ENCODE results near the gene SFI1.
A peak's percentile ranks its signal among the peaks of the same experiment; 100 is the strongest.
"Not testable (repeated sequence)": the region's sequence is repeated elsewhere in the genome, so short reads cannot be mapped to it uniquely, and the experiment has no call there.

Gene SFI1, protein sequence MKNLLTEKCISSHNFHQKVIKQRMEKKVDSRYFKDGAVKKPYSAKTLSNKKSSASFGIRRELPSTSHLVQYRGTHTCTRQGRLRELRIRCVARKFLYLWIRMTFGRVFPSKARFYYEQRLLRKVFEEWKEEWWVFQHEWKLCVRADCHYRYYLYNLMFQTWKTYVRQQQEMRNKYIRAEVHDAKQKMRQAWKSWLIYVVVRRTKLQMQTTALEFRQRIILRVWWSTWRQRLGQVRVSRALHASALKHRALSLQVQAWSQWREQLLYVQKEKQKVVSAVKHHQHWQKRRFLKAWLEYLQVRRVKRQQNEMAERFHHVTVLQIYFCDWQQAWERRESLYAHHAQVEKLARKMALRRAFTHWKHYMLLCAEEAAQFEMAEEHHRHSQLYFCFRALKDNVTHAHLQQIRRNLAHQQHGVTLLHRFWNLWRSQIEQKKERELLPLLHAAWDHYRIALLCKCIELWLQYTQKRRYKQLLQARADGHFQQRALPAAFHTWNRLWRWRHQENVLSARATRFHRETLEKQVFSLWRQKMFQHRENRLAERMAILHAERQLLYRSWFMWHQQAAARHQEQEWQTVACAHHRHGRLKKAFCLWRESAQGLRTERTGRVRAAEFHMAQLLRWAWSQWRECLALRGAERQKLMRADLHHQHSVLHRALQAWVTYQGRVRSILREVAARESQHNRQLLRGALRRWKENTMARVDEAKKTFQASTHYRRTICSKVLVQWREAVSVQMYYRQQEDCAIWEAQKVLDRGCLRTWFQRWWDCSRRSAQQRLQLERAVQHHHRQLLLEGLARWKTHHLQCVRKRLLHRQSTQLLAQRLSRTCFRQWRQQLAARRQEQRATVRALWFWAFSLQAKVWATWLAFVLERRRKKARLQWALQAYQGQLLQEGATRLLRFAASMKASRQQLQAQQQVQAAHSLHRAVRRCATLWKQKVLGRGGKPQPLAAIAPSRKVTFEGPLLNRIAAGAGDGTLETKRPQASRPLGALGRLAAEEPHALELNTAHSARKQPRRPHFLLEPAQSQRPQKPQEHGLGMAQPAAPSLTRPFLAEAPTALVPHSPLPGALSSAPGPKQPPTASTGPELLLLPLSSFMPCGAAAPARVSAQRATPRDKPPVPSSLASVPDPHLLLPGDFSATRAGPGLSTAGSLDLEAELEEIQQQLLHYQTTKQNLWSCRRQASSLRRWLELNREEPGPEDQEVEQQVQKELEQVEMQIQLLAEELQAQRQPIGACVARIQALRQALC

GRCh38 chr22:31496007-31496734 lies at the start of gene SFI1:
SFI1 (plus strand) TSS chr22:31496536; CDS start chr22:31508285, 11,749 bp downstream.
- peak; percentile 96 for DNase-seq

- no peak for DNase-seq
Observed at GRCh38 chr22:31446767-31447166, 49.6 kb upstream of the SFI1 start.

DNA sequence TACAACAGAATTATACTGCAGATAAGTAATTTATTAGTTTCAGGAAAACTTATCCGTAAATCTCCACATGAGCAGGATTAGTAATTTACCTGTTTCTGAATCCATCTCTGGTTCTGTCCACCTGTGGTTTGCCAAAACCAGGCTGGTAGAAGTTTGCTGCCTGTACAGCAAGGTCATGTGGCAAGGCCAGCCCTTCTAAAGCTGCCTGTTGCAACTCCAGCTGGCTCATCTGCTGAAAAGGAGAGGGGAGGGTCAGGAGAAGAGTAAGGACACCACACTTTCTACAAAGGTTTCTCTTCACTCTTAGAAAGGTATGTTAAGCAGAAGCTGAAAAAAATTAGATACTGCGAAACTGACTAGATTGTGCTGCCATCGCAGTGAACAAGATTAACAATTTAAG lies 49.0 kb upstream of the SFI1 start:
- DNase-seq = no peak

DNA sequence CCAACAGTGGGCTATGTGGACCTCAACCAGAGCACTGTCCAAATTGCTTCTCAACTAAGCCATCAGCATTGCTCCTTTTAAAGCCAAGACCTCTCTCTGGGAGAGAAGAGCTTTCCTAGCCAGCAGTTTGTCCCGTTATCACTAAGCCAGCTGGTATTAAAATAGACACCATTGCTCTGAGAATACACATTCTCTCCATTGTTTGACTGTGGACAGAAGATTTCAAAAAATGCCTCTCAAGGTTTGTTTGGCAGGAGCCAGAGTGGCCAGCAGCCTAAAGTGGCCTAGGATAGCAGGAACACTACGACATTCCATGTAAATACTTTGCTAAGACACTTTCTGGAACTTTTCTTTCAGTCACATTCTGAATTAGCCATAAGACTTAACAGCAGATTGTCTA lies 48.0 kb upstream of the SFI1 start:
- no peak for DNase-seq

DNA sequence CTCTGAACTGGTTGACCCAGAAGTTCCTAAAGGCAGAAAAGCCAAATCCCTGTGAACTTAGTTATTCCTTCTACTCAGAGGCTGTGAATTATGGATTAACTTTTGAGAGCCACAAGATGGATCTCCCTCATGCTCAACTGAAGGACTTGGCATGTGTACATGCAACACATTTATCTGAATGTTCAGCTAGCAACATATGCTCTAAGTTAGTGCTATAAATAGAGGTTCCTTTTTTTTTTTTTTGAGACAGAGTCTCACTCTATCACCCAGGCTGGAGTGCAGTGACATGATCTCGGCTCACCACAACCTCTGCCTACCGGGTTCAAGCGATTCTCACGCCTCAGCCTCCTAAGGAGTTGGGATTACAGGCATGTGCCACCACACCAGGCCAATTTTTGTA lies 46.8 kb upstream of the SFI1 start:
- DNase-seq = no peak

DNA sequence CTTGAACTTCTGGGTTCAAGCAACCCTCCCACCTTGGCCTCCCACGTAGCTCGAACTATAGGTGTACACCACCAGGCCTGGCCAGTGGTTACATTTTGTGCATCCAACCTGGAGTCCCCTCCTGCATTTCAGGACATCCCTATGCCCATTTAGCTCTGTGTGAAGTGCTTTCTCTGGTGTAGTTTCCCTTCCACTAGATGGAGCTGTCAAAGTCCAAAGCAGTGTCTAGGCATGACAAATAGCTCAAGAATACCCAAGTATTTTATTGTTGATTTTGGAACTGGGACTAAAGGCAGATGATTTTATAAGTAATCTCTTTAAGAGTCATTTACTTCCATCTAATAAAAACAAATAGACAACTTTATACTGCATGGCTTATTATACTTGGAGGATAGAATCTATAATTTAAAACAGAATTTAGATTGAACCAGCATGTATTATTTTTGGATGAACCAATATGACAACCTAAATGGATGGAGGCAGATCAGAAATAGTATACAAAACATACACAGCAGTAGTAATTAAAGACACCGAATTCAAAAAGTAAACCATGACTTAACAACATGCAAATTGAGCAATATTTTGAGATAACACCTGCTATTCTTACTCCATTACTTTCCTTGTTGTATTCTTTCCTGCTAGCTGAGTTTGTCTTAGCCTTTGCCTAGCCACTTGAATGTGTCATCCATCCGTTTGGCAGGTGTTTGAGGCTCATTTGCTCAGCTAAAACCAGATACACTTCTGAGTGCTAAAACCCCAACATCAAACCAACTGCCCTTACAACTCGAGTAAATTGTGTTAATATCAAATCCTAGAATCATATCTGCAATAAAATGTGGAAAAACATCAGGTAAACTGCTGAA lies 44.4 kb upstream of the SFI1 start:
- no peak for DNase-seq

DNA sequence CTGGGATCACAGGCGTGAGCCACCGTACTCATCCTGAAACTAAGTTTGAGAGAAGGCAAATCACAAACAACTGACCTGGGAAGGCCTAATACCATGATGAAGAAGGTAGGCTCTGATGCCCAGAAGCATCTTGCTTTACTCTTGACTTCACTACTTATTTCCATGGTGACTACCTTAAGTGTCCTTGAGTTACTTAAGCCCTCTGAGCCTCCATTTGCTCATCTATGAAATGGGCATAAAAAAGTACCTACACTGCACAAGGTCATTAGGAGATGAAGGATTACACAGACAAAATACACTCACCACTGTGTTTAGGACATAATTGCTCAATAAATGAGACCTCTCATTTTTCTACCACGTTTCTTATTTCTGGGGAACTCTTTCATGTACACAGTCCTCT lies 34.6 kb upstream of the SFI1 start:
- DNase-seq = no peak

DNA sequence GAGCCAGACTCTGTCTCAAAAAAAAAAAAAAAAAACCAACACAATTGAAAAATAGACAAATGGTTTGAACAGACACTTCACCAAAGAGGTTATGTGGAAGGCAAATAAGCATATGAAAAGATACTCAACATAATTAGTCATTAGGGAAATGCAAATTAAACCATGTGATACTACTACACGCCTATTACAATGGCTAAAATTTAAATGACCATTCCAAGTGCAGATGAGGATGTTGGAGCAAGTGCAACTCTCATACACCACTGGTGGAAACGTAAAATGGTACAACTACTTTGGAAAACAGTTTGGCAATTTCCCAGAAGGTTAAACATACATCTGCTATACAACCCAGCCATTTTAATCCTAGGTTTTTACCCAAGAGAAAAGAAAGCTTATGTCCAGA lies 31.0 kb upstream of the SFI1 start:
- DNase-seq = no peak

DNA sequence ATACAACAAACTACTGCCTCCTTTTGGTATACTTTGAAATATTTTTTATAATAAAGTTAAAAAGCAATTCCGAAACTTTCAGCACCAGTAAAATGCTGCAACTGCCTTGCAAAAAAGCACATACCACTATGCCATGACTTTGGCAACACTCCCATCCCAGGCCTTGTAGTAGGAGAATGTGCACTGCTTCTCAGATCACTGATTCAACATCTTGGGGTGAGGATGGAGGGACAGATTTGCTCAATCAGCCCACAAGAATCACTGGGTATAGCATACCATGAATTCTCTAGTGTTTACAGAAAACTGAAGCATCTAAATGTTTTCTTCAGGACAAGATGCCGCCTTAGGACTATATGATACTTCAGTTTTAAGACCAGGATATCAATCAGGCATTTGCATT lies 21.6 kb upstream of the SFI1 start:
- DNase-seq = no peak

DNA sequence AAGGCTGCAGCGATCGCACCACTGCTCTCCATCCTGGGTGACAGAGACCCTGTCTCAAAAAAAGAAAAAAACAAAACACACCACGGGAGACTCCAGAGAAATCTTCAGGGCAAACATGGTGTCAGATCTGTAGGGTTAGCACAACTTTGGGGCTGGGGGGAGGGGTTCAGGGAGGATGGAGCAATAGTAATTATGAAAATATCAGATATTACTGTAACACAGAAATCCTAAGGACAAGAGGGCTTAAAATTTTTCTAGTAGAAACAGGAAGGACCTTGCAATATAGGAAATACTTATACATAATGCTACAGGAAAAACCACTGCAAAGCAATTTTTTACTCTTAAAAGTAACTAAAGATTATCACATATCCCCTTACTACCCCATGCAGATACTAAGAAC lies 20.5 kb upstream of the SFI1 start:
- no peak for DNase-seq

DNA sequence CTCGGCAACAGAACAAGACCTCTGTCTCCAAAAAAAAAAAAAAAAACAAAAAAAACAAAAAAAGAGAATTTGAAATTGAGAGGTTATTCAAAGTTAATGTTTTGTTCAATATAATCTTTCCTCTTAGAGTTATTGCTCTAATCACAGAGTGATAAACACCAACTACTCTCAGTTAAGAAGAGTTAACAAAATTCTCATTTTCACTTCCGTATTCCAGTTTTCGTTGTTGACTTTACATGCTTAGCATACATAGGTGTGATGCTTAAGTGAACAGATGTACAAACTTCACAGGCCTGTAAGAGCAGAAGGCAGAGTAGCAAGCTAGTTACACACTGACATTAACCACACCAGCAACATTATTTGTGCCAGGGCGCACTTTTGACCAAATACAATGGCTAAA lies 19.0 kb upstream of the SFI1 start:
- no peak for DNase-seq

DNA sequence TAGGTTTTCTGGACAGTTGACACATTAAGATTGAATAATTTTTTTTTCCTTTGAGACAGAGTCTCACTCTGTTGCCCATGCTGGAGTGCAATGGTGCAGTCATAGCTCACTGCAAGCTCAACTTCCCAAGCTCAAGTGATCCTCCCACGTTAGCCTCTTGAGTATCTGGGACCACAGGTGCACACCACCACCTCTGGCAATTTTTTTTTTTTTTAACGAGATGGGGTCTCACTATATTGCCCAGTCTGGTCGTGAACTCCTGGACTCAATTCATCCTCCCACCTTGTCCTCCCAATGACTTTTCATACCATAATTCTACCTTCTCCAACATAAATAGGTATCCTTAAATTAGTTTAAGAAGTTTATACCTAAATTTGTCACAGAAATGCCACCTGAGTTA lies 15.2 kb upstream of the SFI1 start:
- DNase-seq = no peak

DNA sequence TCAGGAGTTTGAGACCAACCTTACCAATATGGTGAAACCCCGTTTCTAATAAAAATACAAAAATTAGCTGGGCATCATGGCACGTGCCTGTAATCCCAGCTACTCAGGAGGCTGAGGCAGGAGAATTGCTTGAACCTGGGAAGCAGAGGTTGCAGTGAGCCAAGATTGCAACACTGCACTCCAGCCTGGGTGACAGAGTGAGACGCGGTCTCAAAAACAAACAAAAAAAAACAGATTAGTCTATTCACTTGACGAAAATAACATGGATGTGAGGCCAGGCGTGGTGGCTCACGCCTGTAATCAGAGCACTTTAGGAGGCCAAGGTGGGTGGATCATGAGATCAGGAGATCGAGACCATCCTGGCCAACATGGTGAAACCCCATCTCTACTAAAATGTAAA lies 13.9 kb upstream of the SFI1 start:
- not testable (repeated sequence) for DNase-seq

DNA sequence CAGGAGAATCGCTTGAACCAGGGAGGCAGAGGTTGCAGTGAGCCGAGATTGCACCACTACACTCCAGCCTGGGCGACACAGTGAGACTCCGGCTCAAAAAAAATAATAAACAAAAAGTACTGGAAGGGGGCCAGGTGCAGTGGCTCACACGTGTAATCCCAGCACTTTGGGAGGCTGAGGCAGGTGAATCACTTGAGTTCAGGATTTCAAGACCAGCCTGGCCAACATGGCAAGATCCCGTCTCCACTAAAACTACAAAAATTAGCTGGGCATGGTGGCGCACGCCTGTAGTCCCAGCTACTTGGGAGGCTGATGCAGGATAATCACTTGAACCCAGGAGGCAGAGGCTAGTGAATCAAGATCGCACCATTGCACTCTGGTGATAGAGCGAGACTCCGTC lies 10.0 kb upstream of the SFI1 start:
- not testable (repeated sequence) for DNase-seq

DNA sequence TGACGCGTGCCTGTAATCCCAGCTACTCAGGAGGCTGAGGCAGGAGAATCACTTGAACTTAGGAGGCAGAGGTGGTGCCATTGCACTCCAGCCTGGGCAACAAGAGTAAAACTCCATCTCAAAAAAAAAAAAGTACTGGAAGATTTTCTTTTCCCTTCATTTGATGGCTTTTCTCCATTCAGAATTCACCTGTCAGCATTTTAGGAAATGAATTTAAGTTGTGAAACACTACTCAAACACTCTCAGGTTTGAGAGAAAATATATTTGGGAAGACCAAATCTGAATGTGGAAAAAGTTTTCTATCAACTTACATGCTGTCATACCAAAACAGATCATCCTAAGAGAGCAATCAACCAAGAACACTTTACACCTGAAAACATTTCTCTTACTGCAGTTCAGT lies 9.4 kb upstream of the SFI1 start:
- DNase-seq = no peak

DNA sequence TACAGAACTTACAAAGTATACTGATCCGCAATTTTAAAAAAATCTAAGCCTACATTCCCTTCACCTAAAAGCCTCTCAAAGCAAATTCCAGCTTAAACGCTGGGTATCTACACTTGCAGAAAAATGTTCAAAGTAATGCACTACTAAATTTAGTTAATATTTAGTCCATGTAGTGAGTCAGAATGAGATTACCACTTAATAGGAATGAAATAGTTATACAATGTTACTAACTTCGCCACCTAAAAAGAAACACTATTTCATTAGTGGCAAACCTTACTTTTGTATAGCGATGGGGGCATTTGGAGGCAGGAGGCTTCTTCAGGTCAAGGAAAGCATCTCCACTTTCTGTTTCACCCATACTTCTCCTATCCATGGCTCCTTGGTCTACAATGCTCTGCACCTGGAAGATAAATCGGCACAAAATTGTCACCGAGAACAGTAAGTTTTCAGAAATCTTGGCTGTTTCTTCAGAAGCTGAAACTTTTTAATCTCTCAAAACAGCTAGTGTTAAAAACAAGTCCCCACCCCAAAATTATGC lies 7.9 kb upstream of the SFI1 start:
- no peak for DNase-seq

DNA sequence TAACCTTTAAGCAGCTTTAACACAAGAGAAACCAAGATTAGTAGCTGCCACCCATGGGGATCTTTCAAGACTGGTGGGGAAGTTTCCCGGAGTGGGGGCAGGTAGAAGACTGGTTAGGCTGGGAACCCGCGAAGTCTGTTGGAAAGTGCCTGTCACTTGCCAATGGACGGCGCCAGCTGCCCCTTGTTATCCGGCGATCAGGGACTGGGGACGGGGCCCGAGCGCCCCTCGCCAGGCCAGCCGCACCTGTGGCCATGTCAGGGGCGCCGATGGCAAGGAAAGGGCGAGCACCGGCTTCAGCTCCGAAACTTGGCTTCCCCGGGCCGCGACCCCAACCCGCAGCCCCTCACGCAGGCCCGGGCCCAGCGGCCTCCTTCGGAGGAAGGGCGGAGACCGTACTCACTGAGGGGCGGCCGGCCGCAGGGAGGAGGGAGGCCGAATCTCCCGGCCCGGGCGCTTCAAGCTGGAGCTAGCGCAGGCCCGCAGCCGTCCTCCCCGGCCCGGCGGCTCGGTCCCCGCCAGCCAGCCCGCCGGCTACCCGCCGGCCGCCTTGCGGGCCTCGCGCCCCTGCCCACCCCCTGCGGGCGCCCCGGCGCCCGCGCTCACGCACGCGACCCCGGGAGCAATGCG lies 7.2 kb upstream of the SFI1 start:
- DNase-seq = peak; percentile 36

DNA sequence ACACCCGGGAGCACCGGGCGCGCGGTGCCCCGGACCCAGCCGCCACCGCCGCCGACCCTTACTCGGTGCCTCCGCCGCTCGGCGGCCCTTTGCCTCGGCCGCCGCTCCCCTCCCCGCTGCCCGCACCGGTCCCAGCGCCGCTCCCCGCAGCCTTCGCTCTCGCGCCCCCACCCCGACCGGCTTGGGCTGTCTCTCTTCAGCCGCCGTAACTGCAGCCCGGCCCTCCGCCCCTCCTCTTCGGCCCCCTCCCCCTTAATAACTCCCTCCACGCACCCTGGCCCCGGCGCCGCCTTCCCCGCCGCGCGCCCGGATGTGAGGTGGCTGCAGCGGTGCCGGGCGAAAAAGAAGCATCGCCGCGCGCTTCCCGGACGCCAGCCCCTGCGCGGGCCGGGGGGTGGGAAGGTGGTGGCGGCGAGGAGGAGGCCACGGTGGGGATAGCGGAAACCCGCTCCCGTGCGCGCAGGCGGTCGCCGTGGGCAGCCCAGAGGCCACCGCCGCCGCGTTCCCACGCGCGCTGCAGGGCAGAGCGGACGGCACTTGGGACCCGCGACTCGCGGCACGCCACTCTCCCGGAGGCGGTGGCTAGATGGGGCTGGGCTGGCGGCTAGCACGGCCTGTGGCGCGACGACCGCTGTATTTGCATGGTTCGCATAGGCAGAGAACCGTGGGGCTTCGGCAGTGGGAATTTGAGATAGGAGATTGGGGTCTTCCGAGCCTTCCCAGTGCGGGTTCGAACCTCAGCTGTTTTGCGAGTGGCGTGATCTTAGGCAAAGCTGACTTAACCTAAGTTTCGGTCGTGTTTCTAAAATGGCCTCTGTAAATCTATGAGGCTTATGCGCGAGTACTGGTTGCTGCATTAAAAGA lies 6.5 kb upstream of the SFI1 start, which contains the start of gene EIF4ENIF1:
Gene EIF4ENIF1 (minus strand): TSS at position 211 of the 864 bp plus-strand sequence. CDS start 1,124 bp downstream, outside the sequence.
- DNase-seq = peak; percentile 86

DNA sequence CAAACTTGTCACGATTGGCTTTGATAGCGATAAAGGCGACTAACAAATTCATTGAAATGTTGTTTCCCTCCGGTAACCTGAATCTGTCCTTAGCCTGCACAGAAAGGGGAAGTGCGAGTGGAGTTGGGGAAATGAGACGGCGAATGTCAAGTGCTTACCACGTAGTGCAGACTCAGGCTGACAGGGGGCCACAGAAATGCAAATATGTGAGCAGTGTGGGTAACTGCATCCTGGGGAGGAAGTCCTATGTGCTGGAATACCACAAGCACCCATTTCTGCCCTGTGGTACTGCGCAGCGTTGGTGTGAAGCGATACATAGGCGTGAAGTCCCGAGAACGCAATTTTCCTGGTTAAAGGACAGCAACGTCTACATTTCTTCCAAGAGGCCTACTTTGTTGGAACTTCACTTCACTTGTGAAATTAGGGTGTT lies 5.8 kb upstream of the SFI1 start:
- peak; percentile 35 for DNase-seq

Data from stimulated activated CD4-positive, alpha-beta T cell treated with anti-CD3 and anti-CD28 coated beads, Interleukin-4, amount 100 ng/mL, for 1 hour (primary cell).